Parietal lobe (tissue), 1 donor: ENCODE results near the gene NME1. TPM values are rescaled to one million over a fixed set of nuclear protein-coding genes. Genes with fewer than 3 reads are reported as not detected.

Experiments
- total RNA-seq: library from RNA; depleted of rRNA; stranded (reverse); fragments of >200 nt; gene quantifications from one replicate; pipeline ENCODE4 v1.2.3, GENCODE V29; 2014

NME1 gene
- 44.1 TPM for total RNA-seq

DNA sequence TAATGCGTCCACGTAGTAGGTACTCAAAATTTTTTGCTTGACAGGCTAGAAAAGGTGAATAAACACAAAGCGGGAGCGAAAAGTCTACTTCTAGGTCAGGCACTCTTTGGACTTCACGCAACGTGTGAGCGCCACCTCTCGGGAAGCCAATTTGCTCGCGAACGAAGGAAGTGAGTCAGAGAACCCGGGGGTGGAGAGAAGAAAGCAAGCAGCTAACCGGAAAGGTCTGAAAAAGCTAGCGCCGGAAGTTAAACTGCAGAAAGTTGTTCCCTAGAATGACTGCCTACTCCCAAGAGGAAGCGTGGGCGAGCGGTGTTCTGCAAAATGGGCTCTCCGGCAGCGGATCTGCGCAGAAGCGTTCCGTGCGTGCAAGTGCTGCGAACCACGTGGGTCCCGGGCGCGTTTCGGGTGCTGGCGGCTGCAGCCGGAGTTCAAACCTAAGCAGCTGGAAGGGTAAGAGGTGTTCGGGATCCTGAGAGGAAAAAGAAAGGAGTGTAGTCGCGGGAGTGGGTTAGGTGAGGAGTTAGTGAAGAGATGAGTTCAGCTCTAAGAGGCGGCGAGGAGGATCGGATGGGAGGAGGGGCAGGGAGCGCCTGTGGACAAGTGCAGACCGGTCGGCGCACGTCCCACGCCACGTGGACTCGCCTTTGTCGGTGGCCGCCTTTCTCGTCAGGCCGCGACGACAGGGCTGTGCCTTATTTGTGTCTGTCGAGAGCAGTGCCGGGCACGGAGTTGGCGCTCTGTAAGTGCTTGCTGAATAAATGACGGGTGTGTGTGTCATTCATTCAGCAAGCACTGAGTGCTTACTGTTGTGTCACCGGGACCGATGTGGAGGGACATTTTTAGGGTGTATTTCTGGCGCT lies at the start of gene NME1:
NME1 (plus strand) TSS at position 350 of the 863 bp plus-strand sequence. CDS start 2,096 bp downstream, outside the sequence.

GRCh38 chr17:51120739-51121619 lies 32.4 kb upstream of the NME1 start, which contains the start of gene SPAG9:
Gene SPAG9, minus strand, starts transcription at chr17:51120868. Its CDS starts 212 bp downstream, at chr17:51120656.

DNA sequence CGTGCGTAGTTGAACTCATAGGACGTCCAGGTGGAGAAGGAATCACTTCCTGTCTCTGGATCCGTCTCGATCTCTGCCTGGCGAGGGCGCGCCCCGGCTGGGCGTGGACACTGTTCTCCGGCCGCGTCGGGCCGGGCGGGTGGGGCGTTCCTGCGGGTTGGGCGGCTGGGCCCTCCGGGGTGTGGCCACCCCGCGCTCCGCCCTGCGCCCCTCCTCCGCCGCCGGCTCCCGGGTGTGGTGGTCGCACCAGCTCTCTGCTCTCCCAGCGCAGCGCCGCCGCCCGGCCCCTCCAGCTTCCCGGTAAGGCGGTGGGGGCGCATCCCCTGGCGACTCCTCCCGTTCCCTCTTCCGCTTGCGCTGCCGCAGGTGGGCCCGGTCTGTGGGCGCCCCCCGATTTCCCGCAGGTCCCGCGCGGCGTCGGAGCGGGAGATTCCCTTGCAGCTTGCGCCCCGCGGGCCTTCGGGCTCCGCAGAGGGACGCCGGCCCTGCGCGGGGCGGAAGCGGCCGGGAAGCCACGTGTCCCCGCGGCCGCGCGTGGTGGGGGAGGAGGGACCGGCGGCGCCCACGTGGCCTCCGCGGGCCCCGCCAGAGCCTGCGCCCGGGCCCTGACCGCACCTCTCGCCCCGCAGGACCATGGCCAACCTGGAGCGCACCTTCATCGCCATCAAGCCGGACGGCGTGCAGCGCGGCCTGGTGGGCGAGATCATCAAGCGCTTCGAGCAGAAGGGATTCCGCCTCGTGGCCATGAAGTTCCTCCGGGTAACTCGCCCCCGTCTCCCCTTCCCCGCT lies 13.0 kb downstream of the NME1 start, which contains the start of gene NME2:
NME2 (plus strand) TSS at position 214 of the 789 bp plus-strand sequence; CDS start at position 634, 420 bp downstream.

Other genes with a start within 250 kb of the NME1 start
- 475 TPM for gene SPAG9, start 32.7 kb upstream of the NME1 start, total RNA-seq
- gene NME2, start 12.9 kb downstream of the NME1 start, total RNA-seq, result 129 TPM
- 98.6 TPM for gene MBTD1, start 106.5 kb downstream of the NME1 start, total RNA-seq
- 36.6 TPM for gene UTP18, start 107.0 kb downstream of the NME1 start, total RNA-seq